Activated naive CD8-positive, alpha-beta T cell (primary cell): Measurements from ENCODE around the gene ZNF608.

Experiments used
- H3K27ac Mint-ChIP-seq: one replicate; pipeline ENCODE4 v1.8.0; 2021; ENCODE audit warnings: mixed read lengths
- H3K27me3 Mint-ChIP-seq: one replicate; pipeline ENCODE4 v1.8.0; 2021; ENCODE audit warnings: mixed read lengths
- H3K36me3 Mint-ChIP-seq: one replicate; pipeline ENCODE4 v1.8.0; 2021; ENCODE audit warnings: mixed read lengths
- H3K4me1 Mint-ChIP-seq: one replicate; pipeline ENCODE4 v1.8.0; 2021; ENCODE audit warnings: low read depth, mixed read lengths
- H3K4me3 Mint-ChIP-seq: one replicate; pipeline ENCODE4 v1.8.0; 2021; ENCODE audit warnings: mild to moderate bottlenecking, mixed read lengths
- H3K9me3 Mint-ChIP-seq: one replicate; pipeline ENCODE4 v1.8.0; 2021; ENCODE audit warnings: low read depth, mixed read lengths

Gene ZNF608

DNA sequence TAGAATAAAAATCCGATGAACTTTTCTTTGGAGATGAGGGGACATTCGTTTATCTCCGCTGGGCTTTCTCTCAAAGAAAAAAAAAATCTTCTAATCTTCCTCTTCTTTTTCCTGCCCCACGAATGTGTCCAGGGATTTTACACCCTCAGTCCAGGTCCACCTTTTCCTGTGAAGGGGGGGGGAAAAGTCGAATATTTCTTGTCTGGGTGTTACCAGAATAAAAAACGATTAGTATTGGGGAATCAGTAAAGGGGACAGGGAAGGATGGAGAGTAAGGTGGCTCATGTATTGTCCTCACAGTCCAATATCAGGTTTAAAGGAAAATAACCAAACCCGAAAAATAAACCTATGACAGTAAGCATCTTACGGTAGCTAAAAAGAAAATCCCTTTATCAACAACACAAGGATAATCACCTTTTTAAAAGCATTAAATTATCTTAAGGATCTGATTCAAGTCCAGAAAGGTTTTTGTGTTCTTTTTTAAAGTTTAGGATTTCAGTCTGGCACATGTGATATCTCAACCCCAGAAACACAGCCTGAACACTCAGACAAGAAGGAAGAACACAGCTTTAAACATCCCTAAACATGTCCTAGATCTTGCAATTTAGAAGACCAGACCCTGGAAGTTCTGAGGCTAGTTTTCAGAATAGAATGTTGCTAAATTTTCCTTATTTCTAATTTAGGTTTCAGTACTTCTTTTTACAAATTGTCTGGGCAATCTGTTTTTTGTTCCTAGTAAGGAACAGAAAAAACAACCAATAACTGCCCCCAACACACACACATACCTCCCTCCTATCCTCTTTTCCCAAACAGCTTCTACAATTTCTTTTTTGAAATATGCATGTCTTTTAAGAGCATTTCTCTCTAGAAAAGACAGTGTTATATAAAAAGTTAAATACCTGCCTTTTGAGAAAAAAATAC is 1.2 kb downstream of the ZNF608 start:
- H3K4me3 Mint-ChIP-seq = no peak overlapping the region
- no peaks in the 10 kb centered on the region for H3K36me3 Mint-ChIP-seq

DNA sequence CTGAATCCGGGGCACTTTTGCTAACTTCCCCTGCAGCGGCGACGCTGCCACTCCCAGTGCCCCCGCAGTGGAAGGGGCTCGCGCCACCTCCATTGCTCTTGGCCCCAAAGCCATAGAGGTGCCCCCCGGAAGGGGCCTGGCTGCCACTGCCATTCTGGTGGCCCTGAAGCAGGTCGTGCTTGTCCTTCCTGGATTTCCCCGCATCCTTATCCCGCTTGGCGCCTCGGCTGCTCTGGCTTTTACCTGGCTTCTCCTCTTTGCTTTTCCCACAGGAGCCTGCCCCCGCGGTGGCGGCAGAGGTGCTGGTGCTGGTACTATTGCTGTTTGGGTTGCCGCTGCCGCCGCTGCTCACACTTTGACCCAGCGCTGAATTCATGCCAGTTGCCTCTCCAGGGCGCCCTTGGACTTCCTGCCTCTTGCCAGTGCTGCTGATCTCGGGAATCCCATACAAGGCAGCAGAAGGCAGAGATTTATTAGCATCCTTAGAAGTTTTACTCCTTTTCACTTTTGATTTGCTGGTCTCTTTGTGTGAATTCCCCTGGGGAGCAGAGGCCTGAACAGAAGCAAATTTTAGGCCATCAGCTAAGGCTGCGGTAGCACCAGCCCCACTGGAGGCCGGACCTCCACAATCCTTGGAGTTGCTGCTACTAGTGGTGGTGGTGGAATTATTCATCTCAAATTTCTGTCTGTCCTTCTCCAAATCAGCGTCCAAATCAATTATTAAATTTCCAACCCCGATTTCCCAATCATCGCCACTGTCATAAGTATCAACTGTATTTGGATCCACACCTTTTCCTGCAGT is 2.1 kb downstream of the ZNF608 start:
- no peaks in the 10 kb centered on the region for H3K36me3 Mint-ChIP-seq
- H3K4me1 Mint-ChIP-seq = peaks cover 30% of the 10 kb centered on the region
- peaks cover 3% of the 10 kb centered on the region for H3K9me3 Mint-ChIP-seq
- no peak overlapping the region for H3K27ac Mint-ChIP-seq
- H3K4me3 Mint-ChIP-seq = no peak overlapping the region
- H3K27me3 Mint-ChIP-seq = peaks cover 37% of the 10 kb centered on the region

More for the DNA sequence above, 1.2 kb downstream of the ZNF608 start:
- Mint-ChIP-seq H3K9me3 (peaks cover 3% of the 10 kb centered on the region), H3K4me1 (peaks cover 30% of the 10 kb centered on the region), H3K27ac (no peak overlapping the region), H3K27me3 (peaks cover 32% of the 10 kb centered on the region)

DNA sequence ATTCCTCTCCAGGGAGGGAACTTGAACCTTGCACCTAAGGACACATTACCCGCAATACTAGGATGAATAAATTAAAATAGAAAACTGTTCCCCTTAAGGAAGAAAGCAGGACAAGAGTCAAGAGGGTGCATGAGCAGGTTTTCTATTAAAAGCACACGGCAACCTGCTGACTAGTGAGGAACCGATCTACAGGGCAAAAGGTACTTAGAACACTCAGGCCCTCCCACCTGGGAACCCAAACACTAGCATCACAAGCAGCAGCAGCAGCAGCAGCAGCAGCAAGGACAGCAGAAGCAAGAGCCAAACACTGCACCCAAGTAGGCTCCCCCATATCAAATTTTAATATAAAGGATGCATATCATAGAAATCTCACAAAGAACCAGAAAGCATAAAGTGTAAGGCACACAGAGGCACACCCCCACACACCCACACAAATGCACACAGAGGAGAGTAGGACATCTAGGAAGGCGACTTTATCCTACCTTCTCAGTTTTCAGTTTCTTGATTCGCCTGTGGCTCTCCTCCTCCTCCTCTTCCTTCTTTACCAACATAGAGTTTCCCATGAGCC is 2.8 kb downstream of the ZNF608 start:
- Mint-ChIP-seq H3K36me3 (no peaks in the 10 kb centered on the region), H3K9me3 (peaks cover 3% of the 10 kb centered on the region), H3K4me1 (peaks cover 26% of the 10 kb centered on the region), H3K27me3 (peaks cover 36% of the 10 kb centered on the region), H3K4me3 (no peak overlapping the region), H3K27ac (no peak overlapping the region)

DNA sequence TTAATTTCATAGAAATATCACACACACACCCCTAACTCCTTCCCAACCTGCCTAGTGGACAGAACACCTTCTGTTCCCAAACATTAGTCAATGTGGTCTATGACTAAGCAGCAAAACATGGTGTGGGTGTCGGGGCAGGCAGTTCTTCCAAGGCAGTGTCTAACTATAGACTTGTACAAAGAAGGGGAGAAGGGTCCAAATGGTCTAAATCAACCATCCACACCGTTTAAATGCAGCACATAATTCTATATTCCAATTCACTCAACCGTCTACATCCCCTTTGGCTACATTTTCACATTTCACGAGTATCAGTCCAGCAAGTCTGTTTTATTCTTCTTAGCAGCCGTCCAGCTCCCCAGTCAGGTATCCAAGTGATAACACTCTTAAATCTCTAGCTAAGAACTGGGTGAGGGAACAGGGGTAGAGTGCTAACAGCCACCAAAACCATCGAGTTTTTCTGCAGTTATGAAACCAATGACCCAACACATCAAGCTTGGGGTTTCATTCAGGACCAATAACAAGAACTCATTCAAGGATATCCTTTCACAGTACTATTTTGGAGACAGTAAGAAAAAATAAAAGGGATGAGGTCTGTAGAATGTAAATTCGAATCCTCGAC is 3.3 kb downstream of the ZNF608 start:
- H3K27ac Mint-ChIP-seq = no peak overlapping the region
- H3K9me3 Mint-ChIP-seq = peaks cover 3% of the 10 kb centered on the region
- H3K4me1 Mint-ChIP-seq = peaks cover 20% of the 10 kb centered on the region
- H3K27me3 Mint-ChIP-seq = peaks cover 38% of the 10 kb centered on the region
- H3K4me3 Mint-ChIP-seq = no peak overlapping the region
- no peaks in the 10 kb centered on the region for H3K36me3 Mint-ChIP-seq

DNA sequence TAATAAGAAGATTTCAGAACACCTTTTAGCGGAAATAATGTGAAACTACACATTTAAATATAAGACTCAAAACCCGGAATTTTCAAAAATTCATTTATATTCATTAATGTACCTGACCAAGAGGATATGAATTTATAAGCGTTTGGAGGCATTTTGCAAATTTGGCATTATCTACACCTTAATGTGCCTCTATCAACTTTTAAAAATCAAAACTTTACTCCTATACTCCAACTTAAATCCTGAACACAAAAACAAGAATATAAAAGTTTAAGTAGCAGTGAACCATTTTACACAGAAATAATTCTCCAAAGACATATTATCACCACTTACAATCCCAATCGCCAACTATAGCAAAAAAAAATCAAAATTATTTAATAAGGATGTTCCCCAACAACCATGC is 3.9 kb downstream of the ZNF608 start:
- Mint-ChIP-seq H3K27ac (no peak overlapping the region), H3K4me1 (peaks cover 14% of the 10 kb centered on the region), H3K36me3 (no peaks in the 10 kb centered on the region), H3K9me3 (peaks cover 3% of the 10 kb centered on the region), H3K4me3 (no peak overlapping the region), H3K27me3 (peaks cover 37% of the 10 kb centered on the region)

DNA sequence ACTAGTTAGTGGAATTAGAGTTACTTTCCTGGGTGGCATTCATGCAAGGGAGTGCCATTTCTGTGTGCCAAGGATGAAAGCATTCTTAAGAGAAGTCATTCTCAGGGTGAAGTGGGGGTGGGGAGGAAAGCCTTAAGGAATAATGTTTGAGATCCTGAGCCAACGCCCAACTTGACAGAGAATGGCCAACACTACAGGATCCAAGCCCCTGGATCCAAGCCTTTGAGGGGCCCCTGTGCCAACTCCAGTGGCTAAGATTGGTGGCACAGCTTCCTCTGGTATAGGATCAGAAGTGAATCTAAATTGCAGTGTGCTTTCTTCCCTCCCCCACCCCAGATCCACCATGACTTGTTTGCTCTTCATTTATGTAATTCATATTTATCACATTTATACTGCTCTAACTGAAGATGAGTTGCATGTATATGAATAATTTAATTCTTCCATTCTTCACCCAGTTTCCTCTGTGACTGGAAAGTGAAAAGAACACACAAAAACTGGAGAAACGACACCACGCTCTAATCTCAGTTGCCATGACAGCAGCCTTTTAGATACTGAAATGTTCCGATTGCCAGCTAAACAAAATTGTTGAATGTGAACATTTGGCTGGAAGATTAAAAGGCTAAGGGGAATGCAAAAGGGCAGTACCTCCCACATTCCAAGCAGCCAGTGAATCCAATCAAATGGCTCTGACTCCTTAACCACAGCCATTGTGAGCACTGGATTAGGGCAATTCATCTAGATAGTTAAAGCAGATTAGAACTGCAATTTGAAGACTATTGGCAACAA is 4.5 kb downstream of the ZNF608 start:
- Mint-ChIP-seq H3K9me3 (peaks cover 3% of the 10 kb centered on the region), H3K36me3 (no peaks in the 10 kb centered on the region), H3K4me1 (peaks cover 8% of the 10 kb centered on the region), H3K27me3 (peaks cover 36% of the 10 kb centered on the region), H3K27ac (no peak overlapping the region), H3K4me3 (no peak overlapping the region)

DNA sequence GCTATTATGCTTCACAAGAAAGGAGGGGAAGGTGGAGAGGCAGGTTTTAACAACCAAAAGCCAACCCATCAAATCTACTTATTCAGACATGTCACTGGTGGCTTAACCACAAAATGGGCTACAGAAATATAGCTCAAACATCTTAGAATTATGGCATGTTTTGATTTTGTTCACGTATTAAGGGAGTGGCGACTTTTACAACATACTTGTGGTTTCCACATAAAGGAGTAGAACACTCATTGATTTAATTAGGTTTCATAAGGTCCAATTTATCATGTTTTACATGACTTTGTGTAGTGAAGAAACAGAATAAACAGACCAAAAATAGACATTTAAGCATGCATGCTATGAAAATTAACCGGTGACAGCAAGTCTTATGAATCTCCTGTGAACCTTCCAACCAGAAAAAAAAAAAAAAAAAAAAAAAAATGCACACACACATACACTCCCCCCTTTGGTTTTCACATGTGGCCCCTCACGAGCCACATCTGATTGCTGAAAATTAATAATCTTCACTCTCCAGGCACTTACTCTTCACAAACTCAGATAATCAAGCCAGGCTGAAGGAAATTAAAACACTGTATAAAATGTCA is 5.4 kb downstream of the ZNF608 start:
- Mint-ChIP-seq H3K27me3 (peaks cover 30% of the 10 kb centered on the region), H3K27ac (no peak overlapping the region), H3K4me3 (no peak overlapping the region), H3K9me3 (peaks cover 1% of the 10 kb centered on the region), H3K4me1 (peaks cover 1% of the 10 kb centered on the region), H3K36me3 (no peaks in the 10 kb centered on the region)

DNA sequence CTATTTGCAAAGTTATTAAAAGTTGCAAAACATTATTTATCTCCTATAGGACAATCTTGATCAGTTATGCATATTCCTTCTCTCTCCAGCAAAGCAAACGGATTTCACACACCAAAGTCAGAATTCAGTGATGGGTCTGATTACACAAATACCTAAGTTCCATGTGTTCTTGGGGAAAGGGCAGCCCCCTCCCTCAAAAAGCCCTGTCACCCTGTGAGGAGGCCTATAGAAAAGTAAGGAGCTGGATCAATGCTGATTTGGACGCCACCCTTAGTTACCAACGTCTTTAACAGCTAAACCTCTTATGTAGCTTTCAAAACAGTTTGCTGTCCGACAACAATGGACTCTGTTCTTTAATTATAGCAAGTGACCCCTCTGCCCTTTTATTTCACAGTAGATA is 6.4 kb downstream of the ZNF608 start:
- no peak overlapping the region for H3K27ac Mint-ChIP-seq
- no peaks in the 10 kb centered on the region for H3K4me1 Mint-ChIP-seq
- no peaks in the 10 kb centered on the region for H3K9me3 Mint-ChIP-seq
- H3K27me3 Mint-ChIP-seq = peaks cover 33% of the 10 kb centered on the region
- H3K4me3 Mint-ChIP-seq = no peak overlapping the region
- H3K36me3 Mint-ChIP-seq = no peaks in the 10 kb centered on the region

DNA sequence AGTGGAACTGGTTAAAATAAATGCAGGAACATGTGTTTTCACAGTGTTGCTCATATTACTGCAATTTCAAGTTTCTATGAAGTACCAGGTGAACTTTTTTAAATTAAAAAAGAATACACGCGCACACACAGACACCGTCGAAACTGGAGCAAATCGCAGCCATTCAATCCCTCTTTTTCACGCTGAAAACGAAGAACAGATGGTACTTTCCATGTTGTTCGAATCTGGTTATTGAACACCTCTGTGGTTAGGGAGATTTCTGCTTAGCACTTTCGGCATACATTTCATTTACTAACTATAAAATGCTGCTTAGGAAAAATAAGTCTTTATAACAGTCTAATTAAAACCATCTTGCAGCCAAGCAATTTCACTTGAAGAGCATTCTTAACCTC is 6.8 kb downstream of the ZNF608 start:
- Mint-ChIP-seq H3K9me3 (no peaks in the 10 kb centered on the region), H3K4me3 (no peak overlapping the region), H3K27ac (no peak overlapping the region), H3K4me1 (no peaks in the 10 kb centered on the region), H3K27me3 (peaks cover 35% of the 10 kb centered on the region), H3K36me3 (no peaks in the 10 kb centered on the region)

DNA sequence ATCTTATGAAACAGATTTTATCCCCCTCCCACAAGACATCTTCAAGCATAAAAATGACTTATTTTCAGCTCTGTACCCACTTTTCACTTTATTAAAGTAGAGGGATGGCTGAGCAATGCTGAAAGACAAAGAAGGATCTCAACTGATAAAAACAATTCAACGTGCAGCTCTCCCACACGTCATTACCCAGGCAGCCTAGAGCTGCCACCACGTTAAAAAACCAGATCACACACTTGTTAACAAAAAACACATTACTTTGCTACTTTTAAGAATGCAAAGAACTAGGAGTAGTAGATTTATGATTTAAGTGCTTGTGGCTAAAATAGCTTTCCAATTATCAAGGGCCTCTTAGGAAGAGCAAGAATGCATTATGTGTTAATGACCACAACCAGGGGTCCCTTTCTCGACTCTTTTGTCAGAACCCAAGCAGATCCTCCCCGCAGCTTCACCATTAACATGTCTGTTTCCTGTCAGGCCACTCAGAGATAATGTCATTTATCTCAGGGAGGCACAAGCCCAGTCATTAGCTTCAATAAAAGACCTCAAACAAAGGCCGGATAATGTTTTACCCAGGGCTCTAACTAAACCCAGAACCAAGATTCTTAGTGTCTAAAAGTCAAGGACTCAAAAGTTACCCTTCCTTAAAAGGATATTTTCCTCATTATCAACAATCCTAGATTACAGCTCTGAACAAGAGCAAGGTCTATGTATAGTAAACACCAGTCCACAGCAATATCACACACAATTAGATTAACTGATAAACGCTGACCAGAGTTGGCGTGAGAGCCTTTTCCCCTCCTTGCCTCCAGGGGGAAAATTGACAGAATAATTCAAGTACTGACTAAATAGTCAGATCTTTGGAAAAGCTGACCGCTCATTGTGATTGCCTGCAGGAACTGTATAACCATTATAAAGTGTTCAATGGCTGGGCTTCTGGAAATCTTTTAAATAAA is 7.5 kb downstream of the ZNF608 start:
- H3K4me3 Mint-ChIP-seq = no peak overlapping the region
- no peaks in the 10 kb centered on the region for H3K36me3 Mint-ChIP-seq
- H3K9me3 Mint-ChIP-seq = no peaks in the 10 kb centered on the region
- no peak overlapping the region for H3K27ac Mint-ChIP-seq
- H3K4me1 Mint-ChIP-seq = no peaks in the 10 kb centered on the region
- H3K27me3 Mint-ChIP-seq = peaks cover 40% of the 10 kb centered on the region

DNA sequence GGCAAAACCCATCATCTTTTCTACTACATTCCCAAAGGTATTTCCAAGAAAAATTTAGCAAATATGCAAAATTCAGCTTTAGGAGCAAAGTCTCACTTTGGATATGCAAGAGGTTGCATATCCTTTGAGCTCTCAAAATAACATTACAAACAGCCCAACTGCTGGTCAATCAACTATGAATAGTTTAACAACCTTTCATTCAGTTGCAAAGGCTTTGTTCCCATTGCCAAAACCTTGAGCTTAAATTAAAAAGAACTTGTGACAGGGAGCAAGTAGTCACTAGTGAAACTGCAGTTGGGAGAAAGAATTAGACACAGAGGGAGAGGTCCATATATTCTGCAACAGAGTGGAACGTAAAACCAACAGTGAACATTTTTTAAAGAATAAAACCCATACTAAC is 8.8 kb downstream of the ZNF608 start:
- H3K4me3 Mint-ChIP-seq = no peak overlapping the region

DNA sequence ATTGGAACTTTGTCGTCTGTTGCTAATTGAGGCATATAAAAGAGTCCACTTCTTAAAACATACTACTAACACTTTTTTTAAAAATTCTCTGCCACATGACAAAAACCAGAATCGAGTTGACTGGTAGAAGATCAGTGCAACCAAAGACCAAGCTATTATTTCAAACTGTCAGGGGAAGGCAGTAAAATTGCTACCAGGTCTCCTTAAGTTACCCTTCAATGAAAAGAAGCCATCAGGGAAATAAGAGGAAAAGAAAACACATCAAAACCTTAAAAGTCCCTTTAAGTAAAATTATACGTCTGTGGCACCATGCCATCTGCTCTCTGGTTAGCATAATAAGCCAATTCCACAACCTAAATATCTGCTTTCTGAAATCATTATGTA is 9.6 kb downstream of the ZNF608 start:
- peaks cover 46% of the 10 kb centered on the region for H3K27me3 Mint-ChIP-seq
- no peaks in the 10 kb centered on the region for H3K9me3 Mint-ChIP-seq
- no peaks in the 10 kb centered on the region for H3K4me1 Mint-ChIP-seq
- H3K27ac Mint-ChIP-seq = no peak overlapping the region
- no peaks in the 10 kb centered on the region for H3K36me3 Mint-ChIP-seq
- no peak overlapping the region for H3K4me3 Mint-ChIP-seq

More for the DNA sequence above, 8.8 kb downstream of the ZNF608 start:
- H3K27ac Mint-ChIP-seq = no peak overlapping the region
- no peaks in the 10 kb centered on the region for H3K4me1 Mint-ChIP-seq
- H3K36me3 Mint-ChIP-seq = no peaks in the 10 kb centered on the region
- H3K9me3 Mint-ChIP-seq = no peaks in the 10 kb centered on the region
- H3K27me3 Mint-ChIP-seq = peaks cover 42% of the 10 kb centered on the region
